Testis (tissue), 2 donors: ENCODE data around the gene C3orf20.

ENCODE experiments used
- POLR2A ChIP-seq: fragments of 450-650 bp; IDR thresholded peaks from one replicate; pipeline ENCODE4 v1.6.1; 2017; ENCODE audit warnings: antibody characterized with exemption, mild to moderate bottlenecking, moderate library complexity
- TF ChIP-seq, protein P1 (sequence below), 3 experiments: fragments of 450-650 bp in 2 of 3; fragments of 200-600 bp in 1 of 3; sonication (generic) in 1 of 3; IDR thresholded peaks; one replicate each; pipeline ENCODE4 v1.5.1; 2016 to 2019; ENCODE audit warnings: antibody characterized with exemption in 3 of 3, mild to moderate bottlenecking in 2 of 3, moderate library complexity in 1 of 3

DNA sequence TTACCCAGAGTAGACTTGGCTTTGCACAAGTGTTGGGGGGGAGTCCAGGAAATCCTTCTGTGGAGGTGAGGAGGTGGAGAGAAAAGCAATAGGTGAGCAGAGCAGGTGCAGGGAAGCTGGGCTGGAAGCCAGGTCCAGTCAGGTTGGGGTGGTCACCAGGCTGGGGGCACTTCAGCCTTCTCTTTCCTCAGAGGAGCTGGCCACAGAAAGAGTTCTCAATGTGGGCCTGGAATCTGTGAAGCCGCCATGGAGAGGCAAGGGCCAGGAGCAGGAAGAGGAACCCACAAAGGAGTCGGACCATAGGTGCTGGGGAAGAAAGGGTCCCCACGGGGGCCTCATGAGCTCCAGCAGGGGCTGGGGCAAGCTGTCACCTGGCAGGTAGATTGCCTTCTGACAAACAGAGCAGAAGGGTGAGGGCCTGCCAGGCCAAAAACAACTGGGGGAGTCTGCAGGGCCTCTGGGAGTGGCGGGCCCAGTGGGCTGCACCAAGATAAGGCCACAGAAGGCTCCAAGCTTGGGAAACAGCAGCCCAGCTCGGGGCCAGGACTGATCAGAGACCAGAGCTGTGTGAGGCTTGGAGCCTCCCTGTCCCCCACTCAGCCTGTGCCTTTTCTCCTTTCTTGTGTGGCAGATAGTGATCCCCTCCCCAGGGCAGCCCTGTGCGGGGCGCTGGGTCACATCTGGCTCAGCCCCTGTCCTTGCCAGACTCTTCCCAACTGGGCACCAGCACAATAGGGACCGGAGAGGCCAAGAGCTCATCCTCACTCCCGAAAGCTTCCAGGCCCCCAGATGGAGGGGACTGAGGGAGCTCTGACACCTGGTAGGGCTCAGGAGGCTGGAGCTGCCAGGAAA lies 90.9 kb downstream of the C3orf20 start:
- no peak for TF ChIP-seq POLR2A
- TF ChIP-seq, protein P1, sequence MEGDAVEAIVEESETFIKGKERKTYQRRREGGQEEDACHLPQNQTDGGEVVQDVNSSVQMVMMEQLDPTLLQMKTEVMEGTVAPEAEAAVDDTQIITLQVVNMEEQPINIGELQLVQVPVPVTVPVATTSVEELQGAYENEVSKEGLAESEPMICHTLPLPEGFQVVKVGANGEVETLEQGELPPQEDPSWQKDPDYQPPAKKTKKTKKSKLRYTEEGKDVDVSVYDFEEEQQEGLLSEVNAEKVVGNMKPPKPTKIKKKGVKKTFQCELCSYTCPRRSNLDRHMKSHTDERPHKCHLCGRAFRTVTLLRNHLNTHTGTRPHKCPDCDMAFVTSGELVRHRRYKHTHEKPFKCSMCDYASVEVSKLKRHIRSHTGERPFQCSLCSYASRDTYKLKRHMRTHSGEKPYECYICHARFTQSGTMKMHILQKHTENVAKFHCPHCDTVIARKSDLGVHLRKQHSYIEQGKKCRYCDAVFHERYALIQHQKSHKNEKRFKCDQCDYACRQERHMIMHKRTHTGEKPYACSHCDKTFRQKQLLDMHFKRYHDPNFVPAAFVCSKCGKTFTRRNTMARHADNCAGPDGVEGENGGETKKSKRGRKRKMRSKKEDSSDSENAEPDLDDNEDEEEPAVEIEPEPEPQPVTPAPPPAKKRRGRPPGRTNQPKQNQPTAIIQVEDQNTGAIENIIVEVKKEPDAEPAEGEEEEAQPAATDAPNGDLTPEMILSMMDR (IDR thresholded peaks at IDR 0.05): no peak
